AG20443 (cell line): ENCODE results near the gene LIPM.

ENCODE experiments used
- DNase-seq: peaks from one replicate; pipeline ENCODE4 v3.0.0; 2012; ENCODE audit warnings: low spot score, mixed read lengths

LIPM gene

DNA sequence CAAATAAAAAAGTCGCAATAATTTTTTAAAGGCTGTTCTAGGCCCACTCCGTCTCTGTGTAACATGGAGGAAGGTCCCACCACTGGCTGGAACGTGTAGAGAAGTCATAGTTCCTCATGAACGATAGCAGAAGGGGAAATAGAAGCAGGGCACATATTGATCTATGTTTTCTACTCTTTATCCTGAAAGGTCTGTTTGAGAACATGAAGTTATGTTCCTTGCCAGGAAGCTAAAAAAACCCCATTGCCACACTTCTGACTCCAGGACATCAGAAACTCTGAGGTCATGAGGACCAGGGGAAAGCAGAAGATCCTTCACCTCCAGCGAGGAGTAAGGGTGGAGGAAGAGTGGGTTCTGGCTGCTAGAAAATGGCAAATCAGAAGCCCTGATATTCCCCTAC is 38.4 kb downstream of the LIPM start:
- no peak for DNase-seq

DNA sequence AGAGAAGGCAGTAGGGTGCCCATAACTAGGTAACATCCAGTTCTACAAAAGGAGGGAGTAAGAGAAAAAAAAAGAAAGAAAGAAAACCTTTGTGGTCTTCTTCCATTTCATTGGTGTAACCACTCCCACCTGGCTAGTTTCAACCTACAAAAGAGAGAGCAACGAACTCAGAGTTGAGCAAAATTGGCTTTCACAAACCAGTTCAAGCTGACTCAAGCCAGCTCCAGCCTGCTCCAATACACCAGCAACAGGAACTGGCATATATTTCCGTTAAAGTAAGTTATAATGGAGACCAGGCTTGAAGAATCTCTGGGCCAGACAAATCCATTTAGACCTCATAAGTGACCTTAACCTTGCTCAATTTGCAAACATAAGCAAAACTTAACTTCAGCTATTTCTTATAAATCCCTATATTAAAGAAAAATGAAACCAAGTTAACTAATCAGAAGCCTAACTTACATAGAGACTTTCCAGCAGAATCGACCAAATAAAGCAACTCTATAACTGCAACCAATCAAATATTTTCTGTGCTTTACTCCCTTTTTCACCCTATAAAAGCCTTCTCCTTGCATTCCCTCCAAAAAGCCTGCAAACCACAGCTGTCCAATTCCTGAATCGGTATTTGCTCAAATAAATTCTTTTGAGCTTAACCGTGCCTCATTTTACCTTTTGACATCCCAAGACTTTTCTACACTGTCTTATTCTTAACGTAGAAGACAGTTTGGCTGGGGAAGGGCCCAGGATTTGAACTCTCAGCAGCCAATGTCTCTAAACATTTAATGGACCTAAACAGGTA is 39.0 kb downstream of the LIPM start:
- no peak for DNase-seq

DNA sequence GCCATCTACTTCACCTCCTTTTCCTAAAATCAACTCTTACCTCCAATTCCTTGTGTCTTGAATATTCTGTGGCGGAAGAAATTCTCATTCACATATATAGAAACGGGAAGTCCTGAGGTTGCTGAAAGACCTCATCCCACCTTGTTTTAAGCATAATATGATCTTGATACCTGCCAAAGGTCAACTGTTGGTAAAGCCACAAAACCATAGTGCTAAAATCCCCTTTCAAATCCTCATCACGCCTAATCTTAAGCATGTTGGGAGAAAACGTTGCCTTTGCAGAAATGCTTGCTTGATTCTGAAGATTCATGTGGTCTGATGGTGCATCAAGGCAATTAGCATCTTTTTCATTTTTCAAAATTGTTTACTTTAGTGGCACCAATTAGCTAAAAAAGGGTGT is 40.6 kb downstream of the LIPM start:
- DNase-seq, result no peak

DNA sequence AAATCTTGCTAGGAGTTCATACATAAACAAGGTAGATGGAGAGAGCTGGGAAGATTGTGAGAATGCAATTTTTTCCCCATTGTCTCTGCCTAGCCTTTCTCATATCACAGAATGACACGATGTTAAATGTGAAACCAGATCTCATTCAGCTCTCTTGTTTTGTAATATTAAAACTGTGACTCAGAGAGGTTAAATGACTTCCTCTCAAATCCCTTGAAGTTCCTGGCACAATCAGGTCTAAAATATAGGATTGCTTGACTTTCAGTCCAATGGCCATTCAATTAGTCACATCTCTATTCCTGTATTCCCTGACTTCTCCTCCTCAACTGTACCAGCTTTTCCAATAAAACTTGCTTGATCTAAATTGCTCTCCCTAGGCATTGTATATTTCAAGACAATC is 46.0 kb downstream of the LIPM start:
- peak; percentile 42 for DNase-seq

DNA sequence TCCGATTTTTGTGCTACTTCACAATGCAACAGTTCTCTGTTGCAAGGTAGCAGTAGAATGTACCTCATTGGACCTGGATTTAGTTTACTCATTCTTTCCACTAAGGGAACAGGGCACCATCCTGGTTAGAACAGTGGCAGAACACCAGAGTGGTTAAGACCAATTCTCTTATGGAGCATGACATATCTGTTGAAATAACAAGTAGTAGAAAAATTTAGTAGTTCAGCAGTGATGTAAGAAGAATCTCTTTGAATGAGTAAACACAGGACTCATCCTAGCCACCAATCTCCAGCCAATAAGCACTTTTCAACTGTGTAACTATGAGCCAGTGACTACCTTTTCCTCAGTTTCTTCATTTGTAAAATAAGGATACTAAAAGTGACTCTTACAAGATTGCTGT is 46.7 kb downstream of the LIPM start:
- DNase-seq, result peak; percentile 30

DNA sequence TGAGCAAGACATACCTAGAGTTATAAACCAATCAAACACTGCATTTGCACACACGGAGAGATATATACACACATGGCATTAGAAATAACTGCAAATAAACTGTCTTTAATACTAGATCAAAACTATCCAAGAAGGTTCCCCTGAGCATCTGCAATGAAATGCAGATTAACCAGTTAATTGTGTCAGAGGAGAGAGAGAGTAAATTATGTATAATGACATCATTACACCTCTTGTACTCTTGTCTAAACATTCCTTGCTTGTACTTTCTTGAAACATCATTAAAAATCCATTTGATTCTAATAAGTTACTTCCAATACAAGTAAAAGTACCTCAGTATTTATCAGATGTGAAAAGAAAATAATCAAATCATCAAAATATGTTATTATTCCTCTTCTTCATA is 48.2 kb downstream of the LIPM start:
- no peak for DNase-seq

DNA sequence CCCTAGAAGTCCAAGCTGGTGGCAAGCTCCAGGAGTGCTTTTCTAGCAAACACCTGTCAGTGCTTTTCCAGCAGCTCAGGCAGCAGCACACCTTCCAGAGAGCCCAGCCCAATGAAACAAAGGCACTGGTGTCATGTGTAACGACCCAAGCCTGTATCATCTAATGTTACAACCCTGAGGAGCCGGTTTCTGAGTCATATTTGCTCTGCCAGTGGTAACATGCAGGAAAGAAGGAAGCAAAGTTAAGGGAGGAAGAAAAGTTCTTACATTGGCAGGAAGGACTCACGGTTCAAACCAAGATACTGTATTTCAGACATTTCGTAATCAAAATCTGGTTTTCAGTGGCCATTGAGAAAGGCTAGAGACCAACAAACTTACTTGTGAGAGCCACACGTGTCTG is 49.2 kb downstream of the LIPM start, which contains the start of gene ANKRD22:
TSS of gene ANKRD22 (minus strand) at position 139 of the 400 bp plus-strand sequence. CDS start 237 bp downstream, outside the sequence.
- peak; percentile 21 for DNase-seq

DNA sequence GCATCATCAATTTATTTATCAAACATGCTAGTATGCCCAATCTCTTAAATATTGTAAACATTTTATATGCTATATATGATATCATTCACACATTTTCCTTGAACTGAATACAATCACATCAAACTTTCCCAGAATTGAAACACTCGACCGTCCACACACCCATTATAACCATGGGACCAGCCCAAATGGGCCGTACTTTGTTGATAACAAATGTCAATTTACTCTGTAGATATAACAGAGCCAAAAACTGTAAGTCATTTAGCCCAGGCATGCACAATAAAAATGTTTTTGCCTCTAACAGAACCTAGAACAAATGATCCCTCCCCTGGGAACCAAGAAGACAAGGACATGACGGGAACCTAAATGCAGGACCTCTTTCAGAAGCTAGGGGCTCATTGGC is 49.8 kb downstream of the LIPM start:
- DNase-seq, result no peak

DNA sequence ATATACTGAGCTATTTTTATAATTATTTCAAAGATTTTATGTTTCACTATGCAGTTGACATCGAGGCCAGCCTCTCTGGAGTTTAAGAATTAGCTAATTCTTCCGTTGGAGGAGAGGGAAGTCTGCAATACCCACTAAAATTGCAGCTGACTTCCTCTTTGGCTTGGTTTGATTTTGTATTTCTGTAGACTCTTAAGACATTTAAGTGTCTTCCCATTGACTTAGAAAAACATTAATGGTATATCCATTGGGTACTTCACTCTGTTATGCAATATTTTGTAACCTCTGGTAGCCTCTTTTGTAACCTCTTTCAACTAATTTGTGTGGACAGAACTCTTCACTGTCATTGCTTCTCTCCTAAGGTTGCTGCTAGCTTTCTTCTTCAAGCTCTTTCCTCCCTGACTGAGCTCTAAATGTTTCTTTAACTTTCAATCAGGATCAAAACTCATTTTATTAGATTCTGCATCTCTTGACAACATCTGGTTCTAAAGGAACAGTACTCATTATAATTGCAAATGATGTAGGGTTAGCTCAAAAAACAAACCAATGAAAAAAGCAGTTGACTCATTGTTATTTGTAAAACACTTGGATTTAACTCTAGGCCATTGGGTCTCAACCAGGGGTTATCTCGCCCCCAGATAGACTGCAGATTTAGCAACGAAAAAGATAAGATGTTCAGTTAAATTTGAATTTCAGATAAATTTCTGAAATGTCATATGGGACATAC is 50.8 kb downstream of the LIPM start:
- no peak for DNase-seq

DNA sequence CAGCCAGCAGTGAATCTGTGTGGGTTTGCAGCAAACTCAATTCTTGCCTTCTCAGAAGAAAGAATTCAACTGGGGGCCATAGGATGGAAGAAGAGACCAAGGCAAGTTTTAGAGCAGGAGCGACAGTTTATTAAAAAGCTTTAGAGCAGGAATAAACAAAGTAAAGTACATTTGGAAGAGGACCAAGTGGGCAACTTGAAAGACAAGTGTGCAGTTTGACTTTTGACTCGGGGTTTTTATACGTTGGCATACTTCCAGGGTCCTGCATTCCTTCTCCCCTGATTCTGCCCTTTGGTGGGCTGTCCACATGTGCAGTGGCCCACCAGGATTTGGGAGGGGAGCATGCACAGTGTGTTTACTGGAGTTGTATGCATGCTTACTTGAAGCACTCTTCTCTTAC is 52.2 kb downstream of the LIPM start:
- no peak for DNase-seq

DNA sequence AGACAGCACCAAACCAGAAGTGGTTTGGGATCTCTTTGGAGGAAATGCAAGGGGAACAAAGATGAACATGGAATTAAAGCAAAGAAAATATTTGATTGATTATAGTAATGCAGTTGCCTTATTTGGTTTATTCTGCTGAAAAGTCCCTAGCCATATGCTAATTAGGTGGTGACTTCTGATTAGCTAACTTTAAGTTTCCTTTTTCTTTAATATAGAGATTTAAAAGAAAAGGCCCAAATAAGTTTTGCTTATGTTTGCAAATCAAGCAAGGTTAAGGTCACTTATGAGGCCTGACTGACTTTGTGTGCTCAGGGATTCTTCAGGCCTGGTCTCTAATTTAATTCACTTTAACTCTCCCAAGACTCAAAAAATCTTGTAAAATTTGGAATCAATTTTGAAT is 55.3 kb downstream of the LIPM start:
- DNase-seq, result no peak

DNA sequence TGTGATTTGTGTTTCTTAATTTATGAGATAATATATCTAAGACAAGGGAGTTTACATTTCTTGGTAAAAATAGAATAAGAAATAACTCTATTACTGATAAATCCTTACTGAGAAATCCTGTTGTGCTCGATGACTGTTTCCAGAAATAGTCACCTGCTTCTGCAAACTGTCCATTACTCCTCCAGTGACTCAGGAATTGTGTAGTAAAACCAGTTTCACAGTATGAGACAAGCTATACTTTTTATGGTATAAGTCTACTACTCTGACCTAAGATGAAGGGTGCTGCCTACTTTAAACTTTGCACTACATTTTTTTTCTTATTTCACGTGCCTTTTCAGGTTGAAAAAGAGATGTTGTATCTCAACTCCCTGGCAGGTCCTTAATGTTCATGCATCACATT is 56.0 kb downstream of the LIPM start:
- DNase-seq, result no peak

DNA sequence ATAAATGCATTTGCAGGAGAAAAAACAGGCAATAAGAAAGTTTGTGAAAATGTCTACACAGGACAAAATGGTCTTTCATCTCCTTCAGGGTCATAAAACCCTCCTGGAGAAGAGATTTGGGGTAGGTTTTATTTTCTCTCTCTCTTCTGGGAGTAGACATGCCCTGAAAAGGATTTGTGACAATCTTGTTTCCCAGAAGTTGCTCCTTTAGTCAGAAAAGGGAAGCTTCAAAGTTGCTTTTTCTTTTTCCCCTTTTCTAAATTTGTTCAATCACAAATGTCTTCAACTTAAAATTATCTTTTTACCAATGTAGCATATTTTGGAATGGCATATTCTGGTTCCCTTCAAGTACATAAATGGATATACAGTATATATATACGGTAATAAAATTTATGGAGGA is 58.5 kb downstream of the LIPM start:
- DNase-seq, result no peak

DNA sequence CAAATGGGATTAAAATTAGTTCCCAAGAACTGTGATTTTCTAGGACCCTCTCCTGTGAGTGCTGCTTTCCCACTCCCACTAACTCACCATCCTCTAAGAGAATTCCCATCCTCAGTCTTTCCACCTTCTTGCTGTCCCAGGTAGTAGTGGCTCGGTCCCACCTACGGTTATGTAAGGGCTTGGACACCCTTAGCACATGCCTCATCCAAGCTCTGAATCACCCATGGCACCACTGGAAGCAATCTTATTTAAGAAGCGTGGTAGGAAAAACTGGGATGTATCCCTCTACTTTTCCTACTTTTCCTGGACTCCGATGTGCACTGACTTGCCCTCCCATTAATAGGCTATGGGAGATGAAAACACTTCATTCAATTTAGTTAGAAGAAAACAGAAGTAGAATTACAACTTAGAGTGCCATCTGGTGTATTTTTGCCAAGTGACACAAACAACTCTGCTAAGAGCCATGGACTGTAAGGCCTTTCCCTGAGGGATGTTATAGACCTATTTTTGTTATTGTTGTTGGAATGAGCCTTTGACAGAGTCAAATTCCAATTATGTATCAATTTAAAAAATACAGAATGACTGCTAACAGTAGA is 62.8 kb downstream of the LIPM start:
- peak; percentile 14 for DNase-seq

DNA sequence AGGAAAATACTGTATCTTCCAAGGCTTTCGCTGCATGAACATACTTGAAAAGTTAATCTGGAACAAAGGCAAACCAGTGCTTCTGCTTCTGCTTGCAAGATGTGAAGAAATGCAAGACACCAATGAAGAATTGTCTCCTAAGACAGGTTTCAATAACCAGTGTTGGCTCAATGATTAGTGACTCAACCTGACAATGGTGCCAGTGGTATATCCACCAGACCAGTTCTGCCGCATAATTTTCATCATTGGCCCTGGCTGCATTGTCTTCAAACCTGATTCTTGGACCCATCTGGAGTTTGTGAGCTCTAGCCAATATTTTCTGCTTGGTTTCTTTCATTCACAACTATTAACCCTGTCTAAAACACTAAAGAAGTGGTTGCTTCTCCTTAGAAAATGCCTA is 63.9 kb downstream of the LIPM start:
- no peak for DNase-seq

DNA sequence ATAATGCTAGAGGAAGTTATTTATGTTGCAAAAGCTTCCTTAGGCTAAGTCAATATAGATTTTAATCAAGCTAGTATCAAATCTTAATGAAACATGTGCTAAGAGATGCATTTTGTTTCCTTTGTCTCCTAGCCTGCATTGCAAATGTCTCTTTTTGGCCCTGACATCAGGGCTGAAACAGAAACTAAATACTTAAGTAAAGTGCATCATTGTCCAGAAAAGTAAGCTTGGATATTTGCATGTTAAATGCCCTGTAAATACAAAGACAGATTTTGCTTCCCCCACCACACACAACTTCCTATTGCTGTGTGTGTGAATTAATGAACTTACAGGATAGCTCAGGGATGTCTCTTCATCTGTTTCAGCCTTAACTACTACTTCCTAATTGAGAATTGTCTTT is 67.6 kb downstream of the LIPM start:
- no peak for DNase-seq
